ENCODE data around the gene PAX5.

PAX5 gene

GRCh38 chr9:37011530-37011929, 22.5 kb downstream of the PAX5 start:
- no peak for DNase-seq

GRCh38 chr9:37010976-37011375, 23.1 kb downstream of the PAX5 start:
- DNase-seq = no peak

- no peak for DNase-seq
Measured at GRCh38 chr9:37010180-37010579, 23.9 kb downstream of the PAX5 start.

- no peak for DNase-seq
Measured at GRCh38 chr9:37007295-37007694, 26.8 kb downstream of the PAX5 start.

- DNase-seq = no peak
Measured at GRCh38 chr9:37005517-37006140, 28.4 kb downstream of the PAX5 start.

- no peak for DNase-seq
Measured at GRCh38 chr9:37004424-37004935, 29.6 kb downstream of the PAX5 start.

- no peak for DNase-seq
Measured at GRCh38 chr9:37002413-37003217, 31.5 kb downstream of the PAX5 start.

GRCh38 chr9:37002036-37002412, 32.0 kb downstream of the PAX5 start:
- DNase-seq = no peak

- no peak for DNase-seq
Measured at GRCh38 chr9:37001459-37001858, 32.6 kb downstream of the PAX5 start.

GRCh38 chr9:36999728-37000333, 34.2 kb downstream of the PAX5 start:
- no peak for DNase-seq

GRCh38 chr9:36997414-36997813, 36.7 kb downstream of the PAX5 start:
- no peak for DNase-seq

- DNase-seq = no peak
Measured at GRCh38 chr9:36996706-36997086, 37.4 kb downstream of the PAX5 start.

GRCh38 chr9:36995927-36996705, 38.0 kb downstream of the PAX5 start:
- no peak for DNase-seq

GRCh38 chr9:36993933-36994764, 39.9 kb downstream of the PAX5 start:
- no peak for DNase-seq

- no peak for DNase-seq
Measured at GRCh38 chr9:36992501-36993316, 41.4 kb downstream of the PAX5 start.

GRCh38 chr9:36991516-36992134, 42.4 kb downstream of the PAX5 start:
- DNase-seq = no peak

- DNase-seq = no peak
Measured at GRCh38 chr9:36988848-36989247, 45.2 kb downstream of the PAX5 start.

GRCh38 chr9:36987891-36988290, 46.2 kb downstream of the PAX5 start:
- DNase-seq = no peak

GRCh38 chr9:36987409-36987808, 46.7 kb downstream of the PAX5 start:
- no peak for DNase-seq

- no peak for DNase-seq
Measured at GRCh38 chr9:36986468-36987408, 47.3 kb downstream of the PAX5 start.

Data from cortex of kidney (tissue), 1 donor.